Stimulated activated CD8-positive, alpha-beta memory T cell treated with anti-CD3 and anti-CD28 coated beads, Interleukin-4, amount 100 ng/mL, for 24 hours (primary cell): ENCODE results near the gene FFAR1.
"Not testable (repeated sequence)": the region's sequence is repeated elsewhere in the genome, so short reads cannot be mapped to it uniquely, and the experiment has no call there.

Experiments
- DNase-seq: peaks from one replicate; pipeline ENCODE4 v3.0.0-alpha.2; 2020; ENCODE audit warnings: low read depth

The FFAR1 gene

GRCh38 chr19:35360880-35361420, 13.2 kb downstream of the FFAR1 start:
- DNase-seq: no peak

- no peak for DNase-seq
These were observed 14.7 kb downstream of the FFAR1 start for GRCh38 chr19:35362261-35363000.

GRCh38 chr19:35363001-35363590, 15.4 kb downstream of the FFAR1 start:
- DNase-seq: no peak

- no peak for DNase-seq
These were observed 16.2 kb downstream of the FFAR1 start for GRCh38 chr19:35363711-35364425.

GRCh38 chr19:35365303-35365702, 17.6 kb downstream of the FFAR1 start:
- DNase-seq: no peak

- no peak for DNase-seq
These were observed 20.7 kb downstream of the FFAR1 start for GRCh38 chr19:35368378-35368777.

- DNase-seq: no peak
These were observed 21.8 kb downstream of the FFAR1 start for GRCh38 chr19:35369522-35369921.

- DNase-seq: no peak
These were observed 23.0 kb downstream of the FFAR1 start, which contains the start of gene GPR42 for GRCh38 chr19:35370722-35371121. Gene GPR42 (plus strand): TSS chr19:35371068. CDS start chr19:35371360, 292 bp downstream.

- no peak for DNase-seq
These were observed 25.8 kb downstream of the FFAR1 start for GRCh38 chr19:35373492-35373891.

- DNase-seq: not testable (repeated sequence)
These were observed 26.3 kb downstream of the FFAR1 start for GRCh38 chr19:35374031-35374430.

- DNase-seq: no peak
These were observed 28.0 kb downstream of the FFAR1 start for GRCh38 chr19:35375505-35376307.

GRCh38 chr19:35377656-35378055, 30.0 kb downstream of the FFAR1 start:
- DNase-seq: no peak

GRCh38 chr19:35378356-35378755, 30.7 kb downstream of the FFAR1 start:
- no peak for DNase-seq

- not testable (repeated sequence) for DNase-seq
These were observed 31.8 kb downstream of the FFAR1 start for GRCh38 chr19:35379545-35379944.

- DNase-seq: no peak
These were observed 32.3 kb downstream of the FFAR1 start for GRCh38 chr19:35379992-35380391.

GRCh38 chr19:35380450-35381124, 32.9 kb downstream of the FFAR1 start:
- DNase-seq: no peak

GRCh38 chr19:35381318-35381717, 33.6 kb downstream of the FFAR1 start:
- no peak for DNase-seq

GRCh38 chr19:35381926-35382325, 34.2 kb downstream of the FFAR1 start:
- DNase-seq: no peak

- no peak for DNase-seq
These were observed 35.8 kb downstream of the FFAR1 start for GRCh38 chr19:35383536-35383935.

- no peak for DNase-seq
These were observed 40.8 kb downstream of the FFAR1 start for GRCh38 chr19:35388277-35389054.
